Erythroblast (primary cell): ENCODE measurements around the gene INSRR.

Experiments used
- GATA1 ChIP-seq: IDR thresholded peaks from 2 replicates; pipeline ENCODE4 v1.6.1; 2011; ENCODE audit warnings: low read depth, mild to moderate bottlenecking, control low read depth, low read length, moderate library complexity
- POLR2A ChIP-seq: IDR thresholded peaks from 2 replicates; pipeline ENCODE4 v1.6.1; 2011; ENCODE audit warnings: mild to moderate bottlenecking, low read length

DNA sequence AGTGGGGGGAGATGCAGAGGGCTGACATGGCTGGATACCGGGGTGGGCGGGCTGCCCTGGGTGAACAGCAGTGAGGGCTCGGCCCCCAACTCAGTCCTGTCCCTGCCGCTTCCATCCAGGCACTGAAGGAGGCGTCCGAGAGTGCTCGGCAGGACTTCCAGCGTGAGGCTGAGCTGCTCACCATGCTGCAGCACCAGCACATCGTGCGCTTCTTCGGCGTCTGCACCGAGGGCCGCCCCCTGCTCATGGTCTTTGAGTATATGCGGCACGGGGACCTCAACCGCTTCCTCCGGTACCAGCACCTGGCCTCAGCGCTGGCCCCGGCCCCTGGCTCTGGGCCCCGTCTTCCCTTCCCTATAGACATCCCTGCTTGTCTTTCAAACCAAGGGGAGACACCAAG is 17.4 kb upstream of the INSRR start:
- TF ChIP-seq POLR2A (no peak), GATA1 (no peak)
